ENCODE data around the gene AK8. TPM values are rescaled to one million over a fixed set of nuclear protein-coding genes. Genes with fewer than 3 reads are reported as not detected.

AK8 gene
- total and polyA plus RNA-seq, 2 of the 4 experiments (the other 2 are of a cell fraction), result under 0.01 to 0.09 TPM

DNA sequence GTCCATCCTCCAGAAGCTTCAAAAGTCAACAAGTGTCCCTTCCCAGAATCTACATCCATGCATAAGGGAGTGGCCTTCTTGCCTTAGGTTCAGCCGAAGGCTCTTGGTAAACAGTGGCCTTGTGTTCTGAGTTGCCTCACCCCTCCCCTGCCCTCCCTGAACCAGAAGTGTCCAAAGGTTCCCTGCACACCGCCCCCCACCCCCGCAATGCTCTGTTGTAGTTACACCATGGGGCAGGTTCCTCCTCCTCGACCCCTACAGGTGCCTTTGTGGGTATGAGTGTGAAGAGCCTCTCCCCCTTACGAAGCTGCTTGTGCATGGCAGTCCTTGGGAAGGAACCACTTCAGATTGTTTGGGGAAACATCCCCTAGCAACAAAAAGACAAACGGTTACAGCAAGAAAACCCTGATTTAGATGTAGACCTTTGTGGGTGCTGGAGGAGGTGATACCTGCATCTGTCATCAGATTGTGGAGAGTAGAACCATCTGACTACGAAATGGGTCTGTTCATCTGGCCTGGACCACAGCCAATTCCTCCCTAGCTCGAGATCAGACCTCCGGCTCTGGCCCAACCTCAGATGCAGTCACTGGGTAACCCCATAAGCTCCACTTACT is 7.7 kb upstream of the AK8 start:
- H2BK20ac ChIP-seq (ENCODE audit: low read depth, low read length), result no peak overlapping the region
- no peak overlapping the region for H2AFZ ChIP-seq (replicated peaks; ENCODE audit: low read length, poor library complexity)
- no peak overlapping the region for H4K5ac ChIP-seq (ENCODE audit: low read depth, low read length)
- H2AK5ac ChIP-seq (ENCODE audit: low read depth, low read length), result no peak overlapping the region
- H3K9ac ChIP-seq (ENCODE audit: low read depth, low read length), result no peak overlapping the region
- no peak overlapping the region for H3K14ac ChIP-seq (replicated peaks; ENCODE audit: low read depth, low read length)
- no peak overlapping the region for H3K27ac ChIP-seq (ENCODE audit: insufficient read depth, low read length)
- dilution Hi-C loops (cut with HindIII; ENCODE audit: low sequenced_read_pairs, unreplicated experiment) (no loop called here), intact Hi-C loops (cut with micrococcal nuclease) (no loop called here), in situ Hi-C loops (cut with MboI; ENCODE audit: low sequenced_read_pairs) (no loop called here)
- no peak overlapping the region for H3K23ac ChIP-seq (ENCODE audit: low read depth, low read length)
- no peak overlapping the region for H3K4me3 ChIP-seq (ENCODE audit: insufficient read depth, low read depth, low read length)
- BruUV-seq (replicated peaks), result no TSS peak
- no peak overlapping the region for H3K4ac ChIP-seq (ENCODE audit: low read depth, low read length)
- no peak overlapping the region for H3K56ac ChIP-seq (ENCODE audit: extremely low read depth, insufficient read depth, low read length)
- H4K91ac ChIP-seq (ENCODE audit: insufficient read depth, low read depth, low read length), result no peak overlapping the region
- H3K4me2 ChIP-seq (ENCODE audit: low read depth, low read length), result no peak overlapping the region
- no peak overlapping the region for H2BK5ac ChIP-seq (ENCODE audit: low read depth, low read length, poor library complexity, severe bottlenecking)
- DNase-seq (no peak), ATAC-seq (ENCODE audit: low read depth) (no peak)
- no peaks in the 10 kb centered on the region for H4K20me1 ChIP-seq (ENCODE audit: insufficient read depth, low read length)
- H3K9me3 ChIP-seq (ENCODE audit: control insufficient read depth, insufficient read depth, low read length), result no peaks in the 10 kb centered on the region
- no peaks in the 10 kb centered on the region; the same call in 1 of the 2 replicates for H3K36me3 ChIP-seq (ENCODE audit: control insufficient read depth, insufficient read depth, low read length)
- WGBS, 2 experiments (ENCODE audit: extremely low coverage in 2 of 2, insufficient read length in 1 of 2), result 70% methylated on average over 3 of the region's 9 CpGs; no CpG with 5 or more reads in 1 of the 2 experiments
- no peak overlapping the region for H2BK15ac ChIP-seq (ENCODE audit: low read depth, low read length)
- H3K27me3 ChIP-seq (ENCODE audit: control insufficient read depth, insufficient read depth, low read length), result no peaks in the 10 kb centered on the region
- no peaks in the 10 kb centered on the region for H3K79me1 ChIP-seq (ENCODE audit: low read depth in 1 of 2, low read length in 2 of 2)
- POLR2A ChIA-PET (ENCODE audit: unreplicated experiment), result no interaction called here
- CTCF ChIA-PET, result no interaction called here
- H4K8ac ChIP-seq (ENCODE audit: low read depth in 2 of 2, low read length in 2 of 2), result no peak overlapping the region
- H3K9me1 ChIP-seq (ENCODE audit: insufficient read depth, low read length), result no peaks in the 10 kb centered on the region
- no peak overlapping the region for H2BK120ac ChIP-seq (ENCODE audit: low read depth, low read length)
- no peak overlapping the region for H2AK9ac ChIP-seq (replicated peaks; ENCODE audit: low read depth, low read length, poor library complexity)
- H3K4me1 ChIP-seq (ENCODE audit: control insufficient read depth, insufficient read depth, low read length), result no peaks in the 10 kb centered on the region
- TF ChIP-seq RAD21 (IDR thresholded peaks at IDR 0.05; ENCODE audit: low read length) (no peak), FOS (IDR thresholded peaks at IDR 0.05; ENCODE audit: low read depth, low read length) (no peak), RCOR1 (IDR thresholded peaks at IDR 0.05; ENCODE audit: insufficient replicate concordance, low read length) (no peak)
- H3K18ac ChIP-seq (ENCODE audit: low read depth, low read length), result no peak overlapping the region

Data from IMR-90 (cell line).